A549 (cell line): ENCODE results near the gene ABHD3. TPM values are rescaled to one million over a fixed set of nuclear protein-coding genes. Genes with fewer than 3 reads are reported as not detected.

Experiments used
- ATAC-seq, 2 experiments: fragments of 200-7000 bp in 1 of 2; fragments of >200 bp in 1 of 2; cut with Nextera tagmentation in 1 of 2; cut with Tn5 transposase in 1 of 2; 3 replicates each; pipeline versions ENCODE4 v1.8.0 to v1.9.1; 2018 to 2020; ENCODE audit warnings: mild to moderate bottlenecking in 1 of 2, moderate library complexity in 1 of 2
- CTCF ChIA-PET: fragments of 300-600 bp; sonication (Branson Sonifier 250); formaldehyde crosslinking; extraction: SDS; loops from one replicate; lab custom pipeline; 2021; ENCODE audit warnings: antibody characterized with exemption, inconsistent platforms; lab: Yijun Ruan, JAX
- POLR2A ChIA-PET: fragments of 350-600 bp; formaldehyde crosslinking; extraction: SDS; loops from one replicate; lab custom pipeline; 2021; ENCODE audit warnings: antibody characterized with exemption, inconsistent platforms; lab: Yijun Ruan, JAX
- DNase-seq, 2 experiments: peaks; one replicate each; pipeline versions ENCODE4 v3.0.0 to v3.0.0-alpha.2; 2011 to 2016; ENCODE audit warnings: low read depth in 1 of 2, low spot score in 1 of 2
- FAIRE-seq: peaks from 2 replicates; lab custom pipeline; 2011; peaks lifted over from hg19 to GRCh38; lab: Jason Lieb, UNC
- H3K27ac ChIP-seq, 2 experiments: fragments of >200 bp; sonication (Bioruptor Twin); formaldehyde crosslinking; 3 replicates each; pipeline ENCODE4 v1.5.1; 2016 to 2017
- H3K4me1 ChIP-seq: fragments of >200 bp; sonication (Bioruptor Twin); formaldehyde crosslinking; 3 replicates; pipeline ENCODE4 v1.6.1; 2016
- H3K4me2 ChIP-seq: fragments of >200 bp; sonication (Bioruptor Twin); formaldehyde crosslinking; 3 replicates; pipeline ENCODE4 v1.6.1; 2016
- H3K4me3 ChIP-seq: fragments of >200 bp; sonication (Bioruptor Twin); formaldehyde crosslinking; 3 replicates; pipeline ENCODE4 v1.5.1; 2016
- H3K9me3 ChIP-seq: fragments of >200 bp; sonication (Bioruptor Twin); formaldehyde crosslinking; 3 replicates; pipeline ENCODE4 v1.6.1; 2016
- BCL3 ChIP-seq: fragments of >200 bp; sonication (Bioruptor Twin); formaldehyde crosslinking; IDR thresholded peaks from 3 replicates; pipeline ENCODE4 v1.6.1; 2016
- CBX8 ChIP-seq: fragments of 200-600 bp; sonication (generic); IDR thresholded peaks from 2 replicates; pipeline ENCODE4 v1.6.1; 2016
- CEBPB ChIP-seq, 2 experiments: fragments of >200 bp in 1 of 2; sonication (Bioruptor Twin) in 1 of 2; formaldehyde crosslinking in 1 of 2; IDR thresholded peaks; 2 replicates each; pipeline ENCODE4 v1.6.1; 2012 to 2016
- CHD2 ChIP-seq: fragments of 150-350 bp; IDR thresholded peaks from 2 replicates; pipeline ENCODE4 v1.6.1; 2014; ENCODE audit warnings: low read length; ENCODE audit not compliant: partially characterized antibody
- CHD4 ChIP-seq: fragments of 200-600 bp; sonication (generic); IDR thresholded peaks from 2 replicates; pipeline ENCODE4 v1.6.1; 2016; ENCODE audit warnings: antibody characterized with exemption, mild to moderate bottlenecking, borderline replicate concordance
- E2F6 ChIP-seq: IDR thresholded peaks from 2 replicates; pipeline ENCODE4 v1.6.1; 2012; ENCODE audit warnings: low read depth, borderline replicate concordance
- EP300 ChIP-seq, 2 experiments: fragments of >200 bp; sonication (Bioruptor Twin); formaldehyde crosslinking; IDR thresholded peaks; 2 replicates in 1 of 2; 3 replicates in 1 of 2; pipeline ENCODE4 v1.6.1; 2016 to 2017
- FOXS1 ChIP-seq: fragments of 250-450 bp; sonication (Bioruptor Pico); IDR thresholded peaks from 2 replicates; pipeline ENCODE4 v1.5.0; 2020; ENCODE audit warnings: mild to moderate bottlenecking, moderate library complexity
- HDAC2 ChIP-seq: fragments of 200-600 bp; sonication (generic); IDR thresholded peaks from 2 replicates; pipeline ENCODE4 v1.6.1; 2016
- JUN ChIP-seq, 2 experiments: fragments of >200 bp; sonication (Bioruptor Twin); formaldehyde crosslinking; IDR thresholded peaks; 2 replicates in 1 of 2; 3 replicates in 1 of 2; pipeline ENCODE4 v1.6.1; 2016 to 2017
- JUNB ChIP-seq: fragments of >200 bp; sonication (Bioruptor Twin); formaldehyde crosslinking; IDR thresholded peaks from 2 replicates; pipeline ENCODE4 v1.6.1; 2016
- KDM1A ChIP-seq: fragments of 200-600 bp; sonication (generic); IDR thresholded peaks from 2 replicates; pipeline ENCODE4 v1.6.1; 2016; ENCODE audit warnings: low read depth, mild to moderate bottlenecking
- MAX ChIP-seq: IDR thresholded peaks from 2 replicates; pipeline ENCODE4 v1.6.1; 2012
- MAZ ChIP-seq: fragments of 150-350 bp; IDR thresholded peaks from 2 replicates; pipeline ENCODE4 v1.6.1; 2014; ENCODE audit warnings: antibody characterized with exemption, low read depth, low read length, borderline replicate concordance
- MYC ChIP-seq: IDR thresholded peaks from 2 replicates; pipeline ENCODE4 v1.6.1; 2012; ENCODE audit warnings: mild to moderate bottlenecking, inconsistent platforms, low read length, improper control_type of control experiment, borderline replicate concordance
- NFE2L2 ChIP-seq: fragments of 150-350 bp; conservative IDR thresholded peaks from 2 replicates; pipeline ENCODE4 v1.6.1; 2014; ENCODE audit warnings: low read length
- POLR2A ChIP-seq: IDR thresholded peaks from 2 replicates; pipeline ENCODE4 v1.6.1; 2012; ENCODE audit warnings: mild to moderate bottlenecking, low read length
- POLR2AphosphoS2 ChIP-seq: conservative IDR thresholded peaks from 2 replicates; pipeline ENCODE4 v1.6.1; 2012; ENCODE audit warnings: low read length, improper control_type of control experiment, inconsistent platforms
- RAD21 ChIP-seq, 2 experiments: fragments of >200 bp in 1 of 2; sonication (Bioruptor Twin) in 1 of 2; formaldehyde crosslinking in 1 of 2; IDR thresholded peaks in 1 of 2; conservative IDR thresholded peaks in 1 of 2; 2 replicates in 1 of 2; 3 replicates in 1 of 2; pipeline ENCODE4 v1.6.1; 2012 to 2018; ENCODE audit warnings: inconsistent platforms in 1 of 2
- ZNF302 ChIP-seq: fragments of 250-450 bp; sonication (Bioruptor Pico); IDR thresholded peaks from 2 replicates; pipeline ENCODE4 v1.9.0; 2021; ENCODE audit warnings: inconsistent platforms, mild to moderate bottlenecking, moderate library complexity
- WGBS: methylation state at CpG from one replicate; pipeline ENCODE4 v1.1.6; 2017; ENCODE audit errors: missing lambda C conversion rate; 5-methylcytosine and 5-hydroxymethylcytosine counted together
- polyA minus RNA-seq: library from RNA; depleted of rRNA, polyadenylated mRNA; stranded (reverse); fragments of >200 nt; gene quantifications from 2 replicates; pipeline ENCODE4 v1.2.3, GENCODE V29; 2011; rRNA and poly(A)+ RNA removed
- polyA plus RNA-seq, 4 experiments: library from polyadenylated mRNA; depleted of rRNA in 3 of 4; stranded (reverse); fragments of >200 nt; fragmentation: RNase III in 1 of 4; extraction: RNeasy Plus Mini Kit Qiagen cat#74134 plus additional on column Dnase treatment in 1 of 4; gene quantifications; 2 replicates in 3 of 4; 3 replicates in 1 of 4; pipeline ENCODE4 v1.2.3, GENCODE V29; 2011 to 2017
- TF ChIP-seq, protein P1 (sequence below): fragments of 250-450 bp; sonication (Bioruptor Pico); IDR thresholded peaks from 2 replicates; pipeline ENCODE4 v1.5.0; 2020; ENCODE audit warnings: low read depth, mild to moderate bottlenecking, moderate library complexity

Gene ABHD3, protein sequence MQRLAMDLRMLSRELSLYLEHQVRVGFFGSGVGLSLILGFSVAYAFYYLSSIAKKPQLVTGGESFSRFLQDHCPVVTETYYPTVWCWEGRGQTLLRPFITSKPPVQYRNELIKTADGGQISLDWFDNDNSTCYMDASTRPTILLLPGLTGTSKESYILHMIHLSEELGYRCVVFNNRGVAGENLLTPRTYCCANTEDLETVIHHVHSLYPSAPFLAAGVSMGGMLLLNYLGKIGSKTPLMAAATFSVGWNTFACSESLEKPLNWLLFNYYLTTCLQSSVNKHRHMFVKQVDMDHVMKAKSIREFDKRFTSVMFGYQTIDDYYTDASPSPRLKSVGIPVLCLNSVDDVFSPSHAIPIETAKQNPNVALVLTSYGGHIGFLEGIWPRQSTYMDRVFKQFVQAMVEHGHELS
- polyA plus RNA-seq (2011; rRNA removed), result 24.4 and 24.7 TPM in 2 replicates
- polyA plus RNA-seq (2012; cell fraction: cytosol; rRNA removed), result 14.5 and 15.6 TPM in 2 replicates
- 15.9 and 21.2 TPM in 2 replicates for polyA plus RNA-seq (2012; cell fraction: nucleus; rRNA removed)
- 20.9 to 28.0 TPM (median 23.7 TPM) in 3 replicates for polyA plus RNA-seq (2017; fragmentation: RNase III; extraction: RNeasy Plus Mini Kit Qiagen cat#74134 plus additional on column Dnase treatment)
- polyA minus RNA-seq, result 10.6 and 14.1 TPM in 2 replicates

DNA sequence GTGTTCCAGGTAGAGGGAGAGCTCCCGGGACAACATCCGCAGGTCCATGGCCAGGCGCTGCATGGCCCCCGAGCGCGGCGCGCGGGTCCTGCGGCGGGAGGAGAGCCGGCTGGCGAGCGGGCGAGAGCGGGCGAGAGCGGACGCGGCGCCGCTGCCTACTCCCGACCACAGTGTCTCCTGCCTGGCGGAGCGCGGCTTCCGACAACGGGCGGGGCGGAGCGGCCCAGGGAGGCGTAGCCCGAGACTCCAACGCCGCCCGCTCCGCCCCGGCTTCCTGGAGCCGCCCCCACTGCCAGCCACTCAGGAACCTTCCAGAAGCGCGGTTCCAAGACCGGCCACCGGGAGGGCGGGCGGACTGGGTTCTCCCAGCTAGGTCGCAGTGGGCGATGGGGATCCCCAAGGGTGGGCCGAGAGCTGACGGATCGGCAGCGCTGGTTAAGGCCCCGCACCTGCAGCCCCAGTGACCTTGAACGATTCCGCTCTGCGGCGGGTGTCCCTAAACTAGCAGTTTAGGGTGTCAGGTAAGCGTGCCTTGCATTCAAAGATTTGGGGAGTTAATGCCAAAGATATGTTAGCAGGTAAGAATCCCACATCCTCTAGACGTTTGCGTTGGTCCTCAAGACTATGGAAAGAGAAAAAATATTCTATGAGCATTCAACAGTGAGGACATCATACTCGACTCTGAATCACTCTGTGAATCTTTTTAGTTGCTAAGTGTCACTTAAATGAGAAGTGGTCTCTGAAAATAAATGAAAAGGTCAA is at the start of gene ABHD3:
TSS of gene ABHD3 (minus strand) at position 172 of the 762 bp plus-strand sequence. CDS start at position 63, 109 bp downstream.
- H3K9me3 ChIP-seq, result no peaks in the 10 kb centered on the region
- TF ChIP-seq ZNF302 (no peak), RAD21 (conservative IDR thresholded peaks at IDR 0.05 in 1 of 2, IDR thresholded peaks at IDR 0.05 in 1 of 2) (0 out of 5 replicates have a peak, but pooled peaks of 1 of the 2 experiments have one; percentile 18), JUNB (no peak), EP300 (IDR thresholded peaks at IDR 0.05) (no peak), CHD2 (no peak), POLR2AphosphoS2 (no peak), CBX8 (no peak), MAZ (no peak), HDAC2 (no peak), CHD4 (no peak), JUN (IDR thresholded peaks at IDR 0.05) (peak in 1 of 2 experiments; percentile 49; a peak in 1 of 5 replicates), FOXS1 (CRISPR knock-in tag) (no peak), NFE2L2 (no peak), BCL3 (peak; percentile 71; the same call in 1 of the 3 replicates), KDM1A (no peak), MYC (no peak), E2F6 (peak; percentile 82; the same call in 1 of the 2 replicates), MAX (peak; percentile 75), POLR2A (peak; percentile 91), CEBPB (IDR thresholded peaks at IDR 0.05) (no peak)
- TF ChIP-seq, protein P1, sequence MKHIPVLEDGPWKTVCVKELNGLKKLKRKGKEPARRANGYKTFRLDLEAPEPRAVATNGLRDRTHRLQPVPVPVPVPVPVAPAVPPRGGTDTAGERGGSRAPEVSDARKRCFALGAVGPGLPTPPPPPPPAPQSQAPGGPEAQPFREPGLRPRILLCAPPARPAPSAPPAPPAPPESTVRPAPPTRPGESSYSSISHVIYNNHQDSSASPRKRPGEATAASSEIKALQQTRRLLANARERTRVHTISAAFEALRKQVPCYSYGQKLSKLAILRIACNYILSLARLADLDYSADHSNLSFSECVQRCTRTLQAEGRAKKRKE (CRISPR knock-in tag), result no peak
- CTCF ChIA-PET, result interaction anchor here (0.9 to 1.6 kb wide), 6 partner anchors 11 to 104 kb away, joined by 3 to 6 read pairs (median 4); partner anchors contain the start of genes ESCO1 and MIB1
- DNase-seq (peak; percentile 61 to 85), ATAC-seq (peak; percentile 97 to 100), FAIRE-seq (no peak)
- 4% methylated on average over 4 of the region's 60 CpGs for WGBS
- H3K4me1 ChIP-seq, result peaks cover 11% of the 10 kb centered on the region; the same call in 2 of the 3 replicates
- H3K27ac ChIP-seq, result peak within 1 kb of the TSS; percentile 88 to 93
- H3K4me2 ChIP-seq, result peak within 1 kb of the TSS; percentile 77
- H3K4me3 ChIP-seq, result peak within 1 kb of the TSS; percentile 91
- POLR2A ChIA-PET, result interaction anchor here (0.8 to 2.6 kb wide), 5 partner anchors 29 to 105 kb away, joined by 3 to 20 read pairs (median 4); partner anchors contain the start of genes ESCO1 and MIB1
